Liver (tissue), 9 donors: ENCODE measurements around the gene GATM. TPM values are rescaled to one million over a fixed set of nuclear protein-coding genes. Genes with fewer than 3 reads are reported as not detected.

Experiments used
- DNase-seq: peaks from one replicate; pipeline ENCODE4 v3.0.0-alpha.2; 2017; ENCODE audit warnings: low spot score
- H3K27ac ChIP-seq, 2 donors: one replicate each; pipeline ENCODE4 v1.7.0; 2013; ENCODE audit warnings: inconsistent platforms in 2 of 2, low read length in 2 of 2, control low read depth in 1 of 2, low read depth in 1 of 2, mild to moderate bottlenecking in 1 of 2
- H3K27me3 ChIP-seq, 4 donors: one replicate each; pipeline versions ENCODE4 v1.6.1 to v1.7.0; 2013; ENCODE audit warnings: low read length in 3 of 4, inconsistent platforms in 1 of 4, mild to moderate bottlenecking in 1 of 4, moderate library complexity in 1 of 4; ENCODE audit not compliant: control insufficient read depth in 4 of 4, insufficient read depth in 4 of 4
- H3K36me3 ChIP-seq, 4 donors: one replicate each; pipeline versions ENCODE4 v1.6.1 to v1.7.0; 2013; ENCODE audit warnings: low read length in 3 of 4, mild to moderate bottlenecking in 3 of 4, low read depth in 1 of 4, moderate library complexity in 1 of 4; ENCODE audit not compliant: control insufficient read depth in 4 of 4, insufficient read depth in 3 of 4
- H3K4me1 ChIP-seq, 4 donors: one replicate each; pipeline versions ENCODE4 v1.6.1 to v1.7.0; 2013; ENCODE audit warnings: low read length in 3 of 4, mild to moderate bottlenecking in 3 of 4, moderate library complexity in 1 of 4; ENCODE audit not compliant: control insufficient read depth in 4 of 4, insufficient read depth in 4 of 4
- H3K4me3 ChIP-seq, 3 donors: one replicate each; pipeline versions ENCODE4 v1.6.1 to v1.7.0; 2013; ENCODE audit warnings: low read length in 3 of 3, control low read depth in 1 of 3, low read depth in 1 of 3, mild to moderate bottlenecking in 1 of 3
- H3K9ac ChIP-seq, 2 donors: one replicate each; pipeline ENCODE4 v1.7.0; 2013; ENCODE audit warnings: low read length in 2 of 2, mild to moderate bottlenecking in 2 of 2, moderate library complexity in 2 of 2, control low read depth in 1 of 2, low read depth in 1 of 2
- H3K9me3 ChIP-seq, 4 donors: one replicate each; pipeline versions ENCODE4 v1.6.1 to v1.7.0; 2013; ENCODE audit warnings: low read length in 3 of 4; ENCODE audit not compliant: control insufficient read depth in 4 of 4
- EGR1 ChIP-seq, 2 donors: IDR thresholded peaks; 2 replicates each; pipeline ENCODE4 v1.6.1; 2016 to 2018; ENCODE audit warnings: antibody characterized with exemption in 2 of 2, low read depth in 2 of 2
- FOXA1 ChIP-seq: IDR thresholded peaks from 2 replicates; pipeline ENCODE4 v1.6.1; 2016; ENCODE audit warnings: antibody characterized with exemption
- FOXA2 ChIP-seq: IDR thresholded peaks from 2 replicates; pipeline ENCODE4 v1.6.1; 2016; ENCODE audit warnings: antibody characterized with exemption
- GABPA ChIP-seq, 2 donors: IDR thresholded peaks in 1 of 2; conservative IDR thresholded peaks in 1 of 2; 2 replicates each; pipeline ENCODE4 v1.6.1; 2016; ENCODE audit warnings: antibody characterized with exemption in 2 of 2, mild to moderate bottlenecking in 1 of 2, moderate library complexity in 1 of 2
- HNF4A ChIP-seq, 2 donors: conservative IDR thresholded peaks; 2 replicates each; pipeline ENCODE4 v1.6.1; 2016; ENCODE audit warnings: antibody characterized with exemption in 2 of 2, mild to moderate bottlenecking in 2 of 2
- HNF4G ChIP-seq: IDR thresholded peaks from 2 replicates; pipeline ENCODE4 v1.6.1; 2016; ENCODE audit warnings: antibody characterized with exemption
- JUND ChIP-seq, 2 donors: IDR thresholded peaks; 2 replicates each; pipeline ENCODE4 v1.6.1; 2016; ENCODE audit warnings: antibody characterized with exemption in 2 of 2
- NR2F2 ChIP-seq: IDR thresholded peaks from 2 replicates; pipeline ENCODE4 v1.6.1; 2016; ENCODE audit warnings: antibody characterized with exemption
- RAD21 ChIP-seq, 2 donors: IDR thresholded peaks; 2 replicates each; pipeline ENCODE4 v1.6.1; 2016; ENCODE audit warnings: antibody characterized with exemption in 2 of 2, mild to moderate bottlenecking in 2 of 2
- RXRA ChIP-seq, 2 donors: IDR thresholded peaks; 2 replicates each; pipeline ENCODE4 v1.6.1; 2017 to 2018; ENCODE audit warnings: antibody characterized with exemption in 2 of 2, mild to moderate bottlenecking in 1 of 2
- SP1 ChIP-seq: IDR thresholded peaks from 2 replicates; pipeline ENCODE4 v1.6.1; 2018; ENCODE audit warnings: antibody characterized with exemption, mild to moderate bottlenecking
- TAF1 ChIP-seq: conservative IDR thresholded peaks from 2 replicates; pipeline ENCODE4 v1.6.1; 2016; ENCODE audit warnings: antibody characterized with exemption, mild to moderate bottlenecking
- YY1 ChIP-seq: IDR thresholded peaks from 2 replicates; pipeline ENCODE4 v1.6.1; 2016; ENCODE audit warnings: antibody characterized with exemption, mild to moderate bottlenecking
- WGBS: extraction: QIAGEN DNeasy Blood & Tissue Kit; methylation state at CpG from one replicate; pipeline ENCODE4 v1.1.7; 2013; 5-methylcytosine and 5-hydroxymethylcytosine counted together
- polyA plus RNA-seq, 2 donors: library from polyadenylated mRNA; stranded (reverse) in 1 of 2; unstranded in 1 of 2; fragments of 200-250 nt in 1 of 2; fragments of >200 nt in 1 of 2; fragmentation: Nextera tagmentation in 1 of 2; extraction: Ambion mirVana in 1 of 2; gene quantifications; one replicate each; pipeline versions ENCODE4 v1.2.1 to v1.2.3, GENCODE V29; 2013 to 2015
- total RNA-seq, 2 donors: library from RNA; depleted of rRNA; stranded (reverse); fragments of >200 nt; gene quantifications; one replicate each; pipeline ENCODE4 v1.2.3, GENCODE V29; 2014
- TF ChIP-seq, protein P1 (sequence below): IDR thresholded peaks from 2 replicates; pipeline ENCODE4 v1.6.1; 2016; ENCODE audit warnings: antibody characterized with exemption
- TF ChIP-seq, protein P2 (sequence below): IDR thresholded peaks from 2 replicates; pipeline ENCODE4 v1.6.1; 2016; ENCODE audit warnings: antibody characterized with exemption
- TF ChIP-seq, protein P3 (sequence below): IDR thresholded peaks from 2 replicates; pipeline ENCODE4 v1.6.1; 2016; ENCODE audit warnings: antibody characterized with exemption
- TF ChIP-seq, protein P4 (sequence below): fragments of 150-350 bp; IDR thresholded peaks from 2 replicates; pipeline ENCODE4 v1.5.1; 2017; ENCODE audit warnings: improper control_type of control experiment, low read depth, low read length; ENCODE audit not compliant: missing input control
- TF ChIP-seq, protein P5 (sequence below): IDR thresholded peaks from 2 replicates; pipeline ENCODE4 v1.6.1; 2016; ENCODE audit warnings: antibody characterized with exemption, mild to moderate bottlenecking
- donor health status: healthy.
- donor health status: healthy.
- donor health status: healthy.
- donor health status: healthy.
- donor health status: healthy.

GATM gene
- total and polyA plus RNA-seq, 4 donors = 401 to 1,079 (median 674) TPM

DNA sequence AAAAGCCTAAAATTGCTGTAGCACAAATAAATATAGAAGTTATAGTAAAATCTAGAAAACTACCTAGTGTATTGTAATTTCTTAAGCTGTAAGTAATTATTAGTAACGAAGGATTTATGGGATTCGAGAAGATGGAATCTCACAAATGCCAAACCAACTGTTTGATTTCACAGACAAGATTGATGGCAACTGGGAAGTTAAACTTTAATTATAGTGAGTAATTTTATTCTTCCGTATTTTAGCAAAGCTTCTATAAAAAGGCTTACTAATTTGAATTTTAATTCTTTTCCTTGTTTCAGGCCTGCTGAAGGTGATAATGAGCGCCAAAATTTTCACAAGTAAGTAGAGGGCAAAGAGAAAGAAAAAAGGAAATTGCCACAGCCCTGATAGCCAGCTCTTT is 36.6 kb downstream of the GATM start:
- TF ChIP-seq YY1 = no peak
- TF ChIP-seq, protein P1, sequence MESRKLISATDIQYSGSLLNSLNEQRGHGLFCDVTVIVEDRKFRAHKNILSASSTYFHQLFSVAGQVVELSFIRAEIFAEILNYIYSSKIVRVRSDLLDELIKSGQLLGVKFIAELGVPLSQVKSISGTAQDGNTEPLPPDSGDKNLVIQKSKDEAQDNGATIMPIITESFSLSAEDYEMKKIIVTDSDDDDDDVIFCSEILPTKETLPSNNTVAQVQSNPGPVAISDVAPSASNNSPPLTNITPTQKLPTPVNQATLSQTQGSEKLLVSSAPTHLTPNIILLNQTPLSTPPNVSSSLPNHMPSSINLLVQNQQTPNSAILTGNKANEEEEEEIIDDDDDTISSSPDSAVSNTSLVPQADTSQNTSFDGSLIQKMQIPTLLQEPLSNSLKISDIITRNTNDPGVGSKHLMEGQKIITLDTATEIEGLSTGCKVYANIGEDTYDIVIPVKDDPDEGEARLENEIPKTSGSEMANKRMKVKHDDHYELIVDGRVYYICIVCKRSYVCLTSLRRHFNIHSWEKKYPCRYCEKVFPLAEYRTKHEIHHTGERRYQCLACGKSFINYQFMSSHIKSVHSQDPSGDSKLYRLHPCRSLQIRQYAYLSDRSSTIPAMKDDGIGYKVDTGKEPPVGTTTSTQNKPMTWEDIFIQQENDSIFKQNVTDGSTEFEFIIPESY = no peak
- TF ChIP-seq SP1 = no peak
- TF ChIP-seq NR2F2 = no peak
- TF ChIP-seq FOXA1 = no peak
- TF ChIP-seq, protein P2, sequence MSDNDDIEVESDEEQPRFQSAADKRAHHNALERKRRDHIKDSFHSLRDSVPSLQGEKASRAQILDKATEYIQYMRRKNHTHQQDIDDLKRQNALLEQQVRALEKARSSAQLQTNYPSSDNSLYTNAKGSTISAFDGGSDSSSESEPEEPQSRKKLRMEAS = no peak
- TF ChIP-seq FOXA2 = no peak
- no peak for TF ChIP-seq TAF1
- TF ChIP-seq, protein P3, sequence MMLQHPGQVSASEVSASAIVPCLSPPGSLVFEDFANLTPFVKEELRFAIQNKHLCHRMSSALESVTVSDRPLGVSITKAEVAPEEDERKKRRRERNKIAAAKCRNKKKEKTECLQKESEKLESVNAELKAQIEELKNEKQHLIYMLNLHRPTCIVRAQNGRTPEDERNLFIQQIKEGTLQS = no peak
- TF ChIP-seq RXRA (IDR thresholded peaks at IDR 0.05) = no peak
- TF ChIP-seq, protein P4, sequence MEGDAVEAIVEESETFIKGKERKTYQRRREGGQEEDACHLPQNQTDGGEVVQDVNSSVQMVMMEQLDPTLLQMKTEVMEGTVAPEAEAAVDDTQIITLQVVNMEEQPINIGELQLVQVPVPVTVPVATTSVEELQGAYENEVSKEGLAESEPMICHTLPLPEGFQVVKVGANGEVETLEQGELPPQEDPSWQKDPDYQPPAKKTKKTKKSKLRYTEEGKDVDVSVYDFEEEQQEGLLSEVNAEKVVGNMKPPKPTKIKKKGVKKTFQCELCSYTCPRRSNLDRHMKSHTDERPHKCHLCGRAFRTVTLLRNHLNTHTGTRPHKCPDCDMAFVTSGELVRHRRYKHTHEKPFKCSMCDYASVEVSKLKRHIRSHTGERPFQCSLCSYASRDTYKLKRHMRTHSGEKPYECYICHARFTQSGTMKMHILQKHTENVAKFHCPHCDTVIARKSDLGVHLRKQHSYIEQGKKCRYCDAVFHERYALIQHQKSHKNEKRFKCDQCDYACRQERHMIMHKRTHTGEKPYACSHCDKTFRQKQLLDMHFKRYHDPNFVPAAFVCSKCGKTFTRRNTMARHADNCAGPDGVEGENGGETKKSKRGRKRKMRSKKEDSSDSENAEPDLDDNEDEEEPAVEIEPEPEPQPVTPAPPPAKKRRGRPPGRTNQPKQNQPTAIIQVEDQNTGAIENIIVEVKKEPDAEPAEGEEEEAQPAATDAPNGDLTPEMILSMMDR = no peak
- no peak for TF ChIP-seq HNF4A (conservative IDR thresholded peaks at IDR 0.05)
- TF ChIP-seq RAD21 (IDR thresholded peaks at IDR 0.05) = no peak
- TF ChIP-seq, protein P5, sequence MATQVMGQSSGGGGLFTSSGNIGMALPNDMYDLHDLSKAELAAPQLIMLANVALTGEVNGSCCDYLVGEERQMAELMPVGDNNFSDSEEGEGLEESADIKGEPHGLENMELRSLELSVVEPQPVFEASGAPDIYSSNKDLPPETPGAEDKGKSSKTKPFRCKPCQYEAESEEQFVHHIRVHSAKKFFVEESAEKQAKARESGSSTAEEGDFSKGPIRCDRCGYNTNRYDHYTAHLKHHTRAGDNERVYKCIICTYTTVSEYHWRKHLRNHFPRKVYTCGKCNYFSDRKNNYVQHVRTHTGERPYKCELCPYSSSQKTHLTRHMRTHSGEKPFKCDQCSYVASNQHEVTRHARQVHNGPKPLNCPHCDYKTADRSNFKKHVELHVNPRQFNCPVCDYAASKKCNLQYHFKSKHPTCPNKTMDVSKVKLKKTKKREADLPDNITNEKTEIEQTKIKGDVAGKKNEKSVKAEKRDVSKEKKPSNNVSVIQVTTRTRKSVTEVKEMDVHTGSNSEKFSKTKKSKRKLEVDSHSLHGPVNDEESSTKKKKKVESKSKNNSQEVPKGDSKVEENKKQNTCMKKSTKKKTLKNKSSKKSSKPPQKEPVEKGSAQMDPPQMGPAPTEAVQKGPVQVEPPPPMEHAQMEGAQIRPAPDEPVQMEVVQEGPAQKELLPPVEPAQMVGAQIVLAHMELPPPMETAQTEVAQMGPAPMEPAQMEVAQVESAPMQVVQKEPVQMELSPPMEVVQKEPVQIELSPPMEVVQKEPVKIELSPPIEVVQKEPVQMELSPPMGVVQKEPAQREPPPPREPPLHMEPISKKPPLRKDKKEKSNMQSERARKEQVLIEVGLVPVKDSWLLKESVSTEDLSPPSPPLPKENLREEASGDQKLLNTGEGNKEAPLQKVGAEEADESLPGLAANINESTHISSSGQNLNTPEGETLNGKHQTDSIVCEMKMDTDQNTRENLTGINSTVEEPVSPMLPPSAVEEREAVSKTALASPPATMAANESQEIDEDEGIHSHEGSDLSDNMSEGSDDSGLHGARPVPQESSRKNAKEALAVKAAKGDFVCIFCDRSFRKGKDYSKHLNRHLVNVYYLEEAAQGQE = no peak
- TF ChIP-seq JUND (IDR thresholded peaks at IDR 0.05) = no peak
- TF ChIP-seq HNF4G = no peak
- TF ChIP-seq GABPA (IDR thresholded peaks at IDR 0.05 in 1 of 2, conservative IDR thresholded peaks at IDR 0.05 in 1 of 2) = no peak
- TF ChIP-seq EGR1 (IDR thresholded peaks at IDR 0.05; ENCODE audit: low read depth in 2 of 2) = no peak
- no peak for DNase-seq
- Histone ChIP-seq H3K4me1 (peaks cover 7 to 66% (median 52%) of the 10 kb centered on the region in 4 donors), H3K4me3 (no peak overlapping the region), H3K36me3 (no peaks in the 10 kb centered on the region), H3K27ac (no peak overlapping the region), H3K9me3 (no peaks in the 10 kb centered on the region), H3K27me3 (no peaks in the 10 kb centered on the region), H3K9ac (no peak overlapping the region)
- WGBS = 62% methylated on average over 4 of the region's 4 CpGs
